Activated naive CD4-positive, alpha-beta T cell treated with anti-CD3 and anti-CD28 coated beads, Interleukin-2, amount 50 U/mL, for 72 hours (primary cell): ENCODE data around the gene KCNJ5. TPM values are rescaled to one million over a fixed set of nuclear protein-coding genes. Genes with fewer than 3 reads are reported as not detected.

Source experiments
- ATAC-seq, 2 donors: fragments of 150-1000 bp; cut with Tn5 transposase; 2 replicates each; pipeline ENCODE4 v1.10.0; 2021; ENCODE audit warnings: mild to moderate bottlenecking in 2 of 2, moderate library complexity in 2 of 2
- DNase-seq, 2 donors: peaks; one replicate each; pipeline ENCODE4 v3.0.0; 2021 to 2022; ENCODE audit warnings: low spot score in 2 of 2
- H3K27ac Mint-ChIP-seq, 2 donors: one replicate each; pipeline ENCODE4 v1.8.0; 2022; ENCODE audit warnings: mild to moderate bottlenecking in 2 of 2, mixed read lengths in 2 of 2
- H3K36me3 Mint-ChIP-seq, 2 donors: one replicate each; pipeline ENCODE4 v1.8.0; 2022; ENCODE audit warnings: mixed read lengths in 2 of 2
- H3K9me3 Mint-ChIP-seq, 2 donors: one replicate each; pipeline ENCODE4 v1.8.0; 2022; ENCODE audit warnings: mixed read lengths in 2 of 2
- total RNA-seq, 2 donors: library from RNA; stranded (reverse); gene quantifications; one replicate each; pipeline ENCODE4 v1.2.3, GENCODE V29; 2022

The KCNJ5 gene
- total RNA-seq, 2 donors from 2014 or later = not detected

- ATAC-seq = peak in 1 of 2 donors; percentile 47
- Mint-ChIP-seq H3K27ac (no peak overlapping the region), H3K36me3 (no peaks in the 10 kb centered on the region), H3K9me3 (no peaks in the 10 kb centered on the region)
- DNase-seq = no peak
Observed at GRCh38 chr11:128929991-128930390, 38.8 kb downstream of the KCNJ5 start.

GRCh38 chr11:128931066-128931465 lies 39.9 kb downstream of the KCNJ5 start:
- DNase-seq = no peak
- Mint-ChIP-seq H3K27ac (peak overlapping the region in 1 of 2 donors; percentile 8), H3K9me3 (no peaks in the 10 kb centered on the region), H3K36me3 (no peaks in the 10 kb centered on the region)
- ATAC-seq = no peak

GRCh38 chr11:128931668-128932067 lies 40.5 kb downstream of the KCNJ5 start:
- ATAC-seq (no peak), DNase-seq (no peak)
- no peaks in the 10 kb centered on the region for H3K36me3 Mint-ChIP-seq
- H3K9me3 Mint-ChIP-seq = no peaks in the 10 kb centered on the region
- no peak overlapping the region for H3K27ac Mint-ChIP-seq

- ATAC-seq (no peak), DNase-seq (no peak)
- peak overlapping the region in 1 of 2 donors; percentile 7 for H3K27ac Mint-ChIP-seq
- no peaks in the 10 kb centered on the region for H3K36me3 Mint-ChIP-seq
- H3K9me3 Mint-ChIP-seq = no peaks in the 10 kb centered on the region
Observed at GRCh38 chr11:128933481-128934178, 42.5 kb downstream of the KCNJ5 start.

GRCh38 chr11:128934351-128934750 lies 43.2 kb downstream of the KCNJ5 start:
- no peak overlapping the region for H3K27ac Mint-ChIP-seq
- no peak for ATAC-seq
- DNase-seq = no peak
- H3K9me3 Mint-ChIP-seq = no peaks in the 10 kb centered on the region
- no peaks in the 10 kb centered on the region for H3K36me3 Mint-ChIP-seq

GRCh38 chr11:128934926-128935325 lies 43.8 kb downstream of the KCNJ5 start:
- no peaks in the 10 kb centered on the region for H3K36me3 Mint-ChIP-seq
- H3K9me3 Mint-ChIP-seq = no peaks in the 10 kb centered on the region
- DNase-seq (no peak), ATAC-seq (no peak)
- H3K27ac Mint-ChIP-seq = peak overlapping the region in 1 of 2 donors; percentile 36

- DNase-seq (no peak), ATAC-seq (no peak)
- Mint-ChIP-seq H3K27ac (no peak overlapping the region), H3K9me3 (no peaks in the 10 kb centered on the region), H3K36me3 (no peaks in the 10 kb centered on the region)
Observed at GRCh38 chr11:128936606-128937251, 45.6 kb downstream of the KCNJ5 start.

- no peak overlapping the region for H3K27ac Mint-ChIP-seq
- H3K9me3 Mint-ChIP-seq = no peaks in the 10 kb centered on the region
- DNase-seq (no peak), ATAC-seq (no peak)
- no peaks in the 10 kb centered on the region for H3K36me3 Mint-ChIP-seq
Observed at GRCh38 chr11:128937480-128937879, 46.3 kb downstream of the KCNJ5 start.

GRCh38 chr11:128938156-128938885 lies 47.2 kb downstream of the KCNJ5 start:
- Mint-ChIP-seq H3K36me3 (no peaks in the 10 kb centered on the region), H3K9me3 (no peaks in the 10 kb centered on the region), H3K27ac (no peak overlapping the region)
- no peak for DNase-seq
- no peak for ATAC-seq

GRCh38 chr11:128939591-128939990 lies 48.4 kb downstream of the KCNJ5 start:
- Mint-ChIP-seq H3K36me3 (no peaks in the 10 kb centered on the region), H3K27ac (no peak overlapping the region), H3K9me3 (no peaks in the 10 kb centered on the region)
- ATAC-seq (no peak), DNase-seq (no peak)

- ATAC-seq (no peak), DNase-seq (no peak)
- H3K9me3 Mint-ChIP-seq = no peaks in the 10 kb centered on the region
- no peak overlapping the region for H3K27ac Mint-ChIP-seq
- H3K36me3 Mint-ChIP-seq = no peaks in the 10 kb centered on the region
Observed at GRCh38 chr11:128940156-128940555, 49.0 kb downstream of the KCNJ5 start.

GRCh38 chr11:128940603-128941002 lies 49.4 kb downstream of the KCNJ5 start:
- no peaks in the 10 kb centered on the region for H3K9me3 Mint-ChIP-seq
- H3K27ac Mint-ChIP-seq = no peak overlapping the region
- DNase-seq (no peak), ATAC-seq (no peak)
- H3K36me3 Mint-ChIP-seq = no peaks in the 10 kb centered on the region

GRCh38 chr11:128941110-128941509 lies 50.0 kb downstream of the KCNJ5 start:
- Mint-ChIP-seq H3K36me3 (no peaks in the 10 kb centered on the region), H3K27ac (no peak overlapping the region)
- no peak for ATAC-seq

GRCh38 chr11:128941573-128942271 lies 50.6 kb downstream of the KCNJ5 start:
- ATAC-seq (no peak), DNase-seq (no peak)
- H3K36me3 Mint-ChIP-seq = no peaks in the 10 kb centered on the region
- H3K27ac Mint-ChIP-seq = peak overlapping the region in 1 of 2 donors; percentile 45
- no peaks in the 10 kb centered on the region for H3K9me3 Mint-ChIP-seq

More at GRCh38 chr11:128941110-128941509, 50.0 kb downstream of the KCNJ5 start:
- H3K9me3 Mint-ChIP-seq = no peaks in the 10 kb centered on the region
- no peak for DNase-seq

- Mint-ChIP-seq H3K27ac (peak overlapping the region in 1 of 2 donors; percentile 45), H3K36me3 (no peaks in the 10 kb centered on the region), H3K9me3 (no peaks in the 10 kb centered on the region)
- no peak for DNase-seq
- peak in 1 of 2 donors; percentile 9 for ATAC-seq
Observed at GRCh38 chr11:128942272-128942612, 51.1 kb downstream of the KCNJ5 start.

- Mint-ChIP-seq H3K27ac (peak within 1 kb of the TSS in 1 of 2 donors; percentile 45), H3K9me3 (no peaks in the 10 kb centered on the region), H3K36me3 (no peaks in the 10 kb centered on the region)
- DNase-seq = no peak
- peak in 1 of 2 donors; percentile 3 for ATAC-seq
Observed at GRCh38 chr11:128942817-128943427, 51.8 kb downstream of the KCNJ5 start, which contains the start of gene TP53AIP1. TSS of gene TP53AIP1 (minus strand) at chr11:128942871. CDS start at chr11:128937818, 5,053 bp downstream.
